ENCODE data around the gene PPP1R7.

GRCh38 chr2:241185961-241186360, 35.7 kb downstream of the PPP1R7 start:
- TF ChIP-seq CTCF (IDR thresholded peaks at IDR 0.05; ENCODE audit: low read depth, low read length) (no peak), MYC (IDR thresholded peaks at IDR 0.05; ENCODE audit: low read depth, low read length) (no peak), MAX (IDR thresholded peaks at IDR 0.05; ENCODE audit: low read depth, low read length) (no peak)

Data from NB4 (cell line).